Raji (cell line): ENCODE measurements around the gene ZNF181.

ENCODE experiments used
- POLR2A ChIP-seq: IDR thresholded peaks from 2 replicates; pipeline ENCODE4 v1.6.1; 2011; ENCODE audit warnings: low read depth, low read length, control low read depth; ENCODE audit not compliant: insufficient read depth

The ZNF181 gene

GRCh38 chr19:34733746-34734536, at the start of gene ZNF181:
Gene ZNF181 (plus strand): TSS chr19:34734243. CDS start chr19:34735038, 795 bp downstream.
- TF ChIP-seq POLR2A: peak; percentile 77

GRCh38 chr19:34686455-34686854, 47.6 kb upstream of the ZNF181 start:
- no peak for TF ChIP-seq POLR2A

- TF ChIP-seq POLR2A: no peak
These were observed 46.7 kb upstream of the ZNF181 start for GRCh38 chr19:34687348-34687747.

GRCh38 chr19:34688592-34688991, 45.5 kb upstream of the ZNF181 start:
- no peak for TF ChIP-seq POLR2A

- no peak for TF ChIP-seq POLR2A
These were observed 43.7 kb upstream of the ZNF181 start for GRCh38 chr19:34690372-34690771.

- TF ChIP-seq POLR2A: no peak
These were observed 41.5 kb upstream of the ZNF181 start for GRCh38 chr19:34692549-34692948.

- no peak for TF ChIP-seq POLR2A
These were observed 26.4 kb upstream of the ZNF181 start for GRCh38 chr19:34707661-34708060.

- no peak for TF ChIP-seq POLR2A
These were observed 22.2 kb upstream of the ZNF181 start for GRCh38 chr19:34711890-34712289.

- no peak for TF ChIP-seq POLR2A
These were observed 21.4 kb upstream of the ZNF181 start for GRCh38 chr19:34712395-34713261.

- TF ChIP-seq POLR2A: no peak
These were observed 20.8 kb upstream of the ZNF181 start for GRCh38 chr19:34713262-34713637.

GRCh38 chr19:34715357-34715756, 18.7 kb upstream of the ZNF181 start:
- TF ChIP-seq POLR2A: no peak

GRCh38 chr19:34722353-34722752, 11.7 kb upstream of the ZNF181 start:
- TF ChIP-seq POLR2A: no peak

- no peak for TF ChIP-seq POLR2A
These were observed 8.6 kb upstream of the ZNF181 start for GRCh38 chr19:34725400-34725799.

GRCh38 chr19:34731019-34731829, 2.8 kb upstream of the ZNF181 start:
- TF ChIP-seq POLR2A: no peak

GRCh38 chr19:34731964-34732363, 2.1 kb upstream of the ZNF181 start:
- TF ChIP-seq POLR2A: no peak
